NCI-H2107 (cell line): ENCODE results near the gene TSPAN18.

ENCODE experiments used
- DNase-seq: peaks from one replicate; lab custom pipeline; 2025; lab: John Stamatoyannopoulos, UW

The TSPAN18 gene

DNA sequence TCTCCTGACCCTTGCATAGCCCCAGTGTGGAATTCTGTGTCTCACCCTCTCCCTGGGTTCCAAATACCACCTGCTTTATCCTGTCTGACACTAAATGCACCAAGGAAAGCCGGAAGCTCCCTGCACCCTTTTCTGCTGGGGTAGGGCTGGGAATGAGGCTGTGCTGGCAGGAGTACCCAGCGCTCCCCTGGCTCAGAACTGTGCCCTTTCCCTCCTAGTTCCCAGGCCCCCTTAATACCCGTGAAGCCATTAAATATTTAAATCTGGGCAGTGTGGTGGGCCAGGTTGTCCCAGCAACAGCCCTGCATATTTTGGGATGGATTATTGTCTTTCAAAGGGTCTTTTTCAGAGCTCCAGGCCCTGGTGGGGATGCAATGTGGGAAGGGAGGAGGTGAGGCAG lies 160.9 kb downstream of the TSPAN18 start:
- no peak for DNase-seq

DNA sequence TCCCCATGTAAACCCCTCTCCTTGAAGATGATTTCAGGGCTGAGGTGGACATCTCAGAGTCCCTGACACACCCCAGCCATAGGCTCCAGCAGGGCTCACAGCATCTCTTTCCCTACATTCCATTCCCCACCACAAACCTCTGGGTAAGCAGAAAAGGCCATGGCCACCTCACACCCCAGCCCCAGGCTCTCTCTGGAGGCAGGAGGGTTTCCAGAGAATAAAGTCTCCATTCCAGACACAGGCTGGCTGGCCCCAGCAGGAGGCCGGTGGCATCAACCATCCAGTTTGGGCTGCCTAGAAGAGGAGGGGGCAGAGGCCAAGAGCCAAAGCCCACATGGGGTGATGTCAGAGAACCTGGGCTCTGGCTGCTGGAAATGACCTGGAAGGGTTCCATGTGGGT lies 162.5 kb downstream of the TSPAN18 start:
- DNase-seq: no peak

DNA sequence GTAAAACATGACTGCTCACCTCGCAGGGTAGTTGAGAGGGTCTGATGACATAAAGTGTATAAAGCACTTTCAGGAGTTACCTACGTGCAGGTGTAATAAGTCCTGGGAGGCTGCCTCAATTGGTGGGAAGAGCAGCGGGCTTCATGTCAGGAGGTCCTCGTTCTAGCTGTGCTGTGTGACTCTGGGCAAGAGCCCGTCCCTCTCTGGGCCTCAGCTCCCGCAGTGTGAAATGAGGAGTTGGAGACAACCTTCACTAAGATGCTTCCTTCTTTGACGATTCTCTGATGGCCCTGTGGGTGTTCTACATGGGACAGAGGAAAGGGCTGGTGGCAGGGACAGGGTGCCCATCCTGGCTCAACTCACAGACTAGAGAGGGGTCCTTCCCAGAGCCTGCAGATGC lies 166.1 kb downstream of the TSPAN18 start:
- DNase-seq: no peak

DNA sequence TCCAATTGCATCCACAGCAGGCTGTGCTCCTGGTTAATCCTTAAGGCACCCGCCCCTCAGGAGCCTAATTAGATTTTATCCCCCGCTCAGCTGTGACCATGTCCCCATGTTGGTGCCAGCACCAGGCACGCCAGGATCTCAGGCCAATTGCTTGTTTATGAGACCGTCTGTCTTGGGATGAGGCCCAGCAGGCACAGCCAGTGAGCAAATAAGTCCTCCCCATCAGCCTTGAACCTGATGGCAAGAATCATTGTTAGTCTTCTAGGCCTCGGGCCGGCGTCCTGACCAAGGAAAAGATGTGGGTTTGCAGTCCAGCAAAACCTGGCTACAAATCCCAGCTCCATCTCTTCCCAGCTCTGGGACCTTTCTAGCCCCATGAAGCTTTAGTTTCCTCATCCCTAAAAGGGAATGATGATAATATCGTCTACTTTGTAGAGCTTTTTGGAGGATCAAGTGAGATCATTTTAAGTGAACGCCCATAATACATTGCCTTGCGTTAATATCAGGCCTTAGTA lies 166.6 kb downstream of the TSPAN18 start:
- no peak for DNase-seq

DNA sequence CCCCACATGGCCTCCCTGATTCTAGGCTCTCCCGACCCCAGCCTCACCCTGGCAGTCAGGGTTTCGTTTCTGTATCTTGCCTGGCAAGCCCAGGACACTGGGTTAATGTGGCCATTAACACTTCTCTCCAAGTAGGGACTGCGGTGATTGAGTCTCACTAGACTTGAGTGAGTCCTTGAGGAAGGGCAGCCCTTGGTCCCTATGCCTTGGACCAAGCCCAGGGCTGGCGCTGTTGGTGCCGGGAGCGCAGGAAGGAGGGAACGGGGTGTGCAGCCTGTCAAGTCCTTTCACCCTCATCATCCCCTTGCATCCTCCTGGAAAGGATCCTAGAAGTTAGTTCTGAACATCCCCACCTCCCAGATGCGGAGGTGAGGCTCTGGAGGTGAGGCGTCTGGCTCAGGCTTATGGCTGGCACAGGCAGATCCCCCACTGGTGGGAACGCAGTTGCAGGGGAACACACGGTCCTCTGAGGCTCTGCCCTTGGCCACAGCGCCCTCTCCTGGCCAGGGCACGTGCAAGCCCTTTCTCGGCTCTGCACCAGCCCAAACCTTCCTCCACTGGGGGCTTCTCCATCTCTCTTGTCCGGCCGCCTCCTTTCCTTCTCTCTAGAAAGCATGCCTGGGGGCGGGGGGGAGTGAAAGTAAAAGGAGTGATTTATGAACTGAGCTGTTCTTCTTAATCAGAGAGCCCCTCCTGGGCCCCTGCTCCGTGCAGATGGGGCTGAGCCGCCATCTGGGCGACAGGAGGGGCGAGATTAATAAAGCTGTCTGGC lies 167.3 kb downstream of the TSPAN18 start:
- DNase-seq: no peak

DNA sequence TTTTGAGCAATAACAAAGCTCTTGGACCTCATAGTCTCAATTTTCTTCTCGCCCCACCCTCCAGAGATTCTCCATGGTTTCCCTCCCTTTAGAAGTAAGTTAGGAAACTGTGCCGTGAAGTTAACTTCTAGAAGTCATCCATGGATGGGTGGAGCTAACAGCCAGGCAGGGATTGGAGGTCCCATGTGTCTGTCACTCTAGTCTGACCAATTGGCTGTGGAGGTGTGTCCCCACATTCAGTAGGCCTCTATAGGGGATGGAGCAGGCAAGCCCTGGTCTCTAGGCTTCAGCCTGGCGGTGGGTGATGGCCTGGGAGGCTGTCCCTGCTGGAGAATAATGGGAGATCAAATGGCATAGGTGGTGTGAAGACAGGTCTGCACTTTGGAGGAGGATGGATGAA lies 173.2 kb downstream of the TSPAN18 start:
- DNase-seq: no peak

DNA sequence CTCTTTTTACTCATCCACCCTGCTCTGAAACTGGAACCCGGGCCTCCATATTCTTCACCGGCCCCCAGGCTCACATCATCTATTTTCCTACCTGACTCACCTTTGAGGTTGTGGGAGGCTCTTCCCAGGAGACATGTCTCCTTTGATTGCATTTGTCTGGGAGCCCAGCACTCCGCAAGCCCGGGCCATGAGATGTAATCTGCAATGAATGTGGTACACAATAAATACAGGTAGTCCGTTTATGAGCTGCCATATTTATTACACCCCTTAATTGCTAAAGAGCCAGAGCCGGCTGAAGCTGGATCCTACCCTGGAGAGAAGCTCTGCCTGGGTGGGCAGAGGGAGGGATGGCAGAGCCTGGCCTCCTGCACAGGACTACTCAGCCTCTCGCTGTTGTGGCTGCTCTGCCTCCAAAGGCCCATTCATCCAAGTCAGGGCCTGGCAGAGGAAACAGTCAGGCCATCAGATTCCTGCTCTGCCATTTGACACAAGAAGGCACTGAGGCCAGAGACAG lies 174.4 kb downstream of the TSPAN18 start:
- DNase-seq: no peak

DNA sequence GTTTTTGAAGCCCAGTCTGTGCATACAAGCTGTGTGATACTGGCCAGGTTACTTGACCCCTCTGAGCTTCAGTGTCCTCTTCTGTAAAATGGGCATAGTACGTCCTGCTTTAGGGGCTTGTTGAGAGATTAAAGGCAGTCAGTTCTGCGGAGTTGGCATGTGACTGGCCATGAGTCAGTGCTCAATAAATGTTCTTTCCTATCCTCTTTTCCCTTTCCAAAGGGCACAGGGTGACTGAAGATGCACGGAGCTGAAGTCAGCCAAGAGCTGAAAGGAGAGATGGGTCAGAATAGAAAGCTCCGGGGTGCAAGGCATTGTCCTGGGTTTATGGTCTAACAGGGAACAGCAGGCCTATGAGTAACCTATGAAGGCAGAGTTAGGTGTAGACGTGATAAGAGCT lies 175.0 kb downstream of the TSPAN18 start:
- DNase-seq: no peak

DNA sequence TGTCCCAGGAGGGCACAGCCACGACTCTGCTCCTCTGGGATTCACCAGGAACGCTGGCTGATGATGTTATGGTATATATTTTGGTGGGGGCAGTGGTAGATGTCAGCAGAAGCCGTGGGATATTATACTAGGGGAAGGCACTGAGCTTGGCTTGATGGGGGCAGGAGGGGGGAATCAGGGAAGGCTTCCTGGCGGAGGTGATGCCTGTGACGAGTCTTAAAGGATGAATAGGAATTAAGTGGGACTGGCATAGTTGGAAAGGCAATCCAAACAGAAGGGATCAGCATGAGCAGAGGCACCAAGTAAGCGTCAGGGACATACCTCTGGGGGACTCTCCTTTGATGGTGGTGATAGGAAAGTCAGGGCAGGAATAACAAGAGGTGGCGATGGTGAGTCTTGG lies 176.3 kb downstream of the TSPAN18 start:
- no peak for DNase-seq

DNA sequence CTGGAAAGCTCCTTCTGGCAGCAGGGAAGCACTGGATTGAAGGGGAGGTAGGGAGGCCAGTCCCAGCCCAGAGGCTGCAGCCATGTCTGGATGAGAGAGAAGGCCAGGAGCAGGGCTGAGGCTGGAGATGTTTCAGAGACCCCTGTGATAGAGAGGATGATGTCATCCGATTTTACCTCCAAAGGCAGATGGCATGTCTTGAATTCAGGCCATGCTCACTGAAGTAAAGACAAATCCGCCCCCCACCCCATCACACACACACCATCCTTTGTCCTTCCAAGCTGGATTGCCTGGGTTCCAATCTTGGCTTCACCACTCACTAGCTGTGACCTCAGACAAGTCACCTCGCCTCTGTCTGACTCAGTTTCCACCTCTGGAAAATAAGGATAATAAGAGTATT lies 176.8 kb downstream of the TSPAN18 start:
- DNase-seq: no peak

DNA sequence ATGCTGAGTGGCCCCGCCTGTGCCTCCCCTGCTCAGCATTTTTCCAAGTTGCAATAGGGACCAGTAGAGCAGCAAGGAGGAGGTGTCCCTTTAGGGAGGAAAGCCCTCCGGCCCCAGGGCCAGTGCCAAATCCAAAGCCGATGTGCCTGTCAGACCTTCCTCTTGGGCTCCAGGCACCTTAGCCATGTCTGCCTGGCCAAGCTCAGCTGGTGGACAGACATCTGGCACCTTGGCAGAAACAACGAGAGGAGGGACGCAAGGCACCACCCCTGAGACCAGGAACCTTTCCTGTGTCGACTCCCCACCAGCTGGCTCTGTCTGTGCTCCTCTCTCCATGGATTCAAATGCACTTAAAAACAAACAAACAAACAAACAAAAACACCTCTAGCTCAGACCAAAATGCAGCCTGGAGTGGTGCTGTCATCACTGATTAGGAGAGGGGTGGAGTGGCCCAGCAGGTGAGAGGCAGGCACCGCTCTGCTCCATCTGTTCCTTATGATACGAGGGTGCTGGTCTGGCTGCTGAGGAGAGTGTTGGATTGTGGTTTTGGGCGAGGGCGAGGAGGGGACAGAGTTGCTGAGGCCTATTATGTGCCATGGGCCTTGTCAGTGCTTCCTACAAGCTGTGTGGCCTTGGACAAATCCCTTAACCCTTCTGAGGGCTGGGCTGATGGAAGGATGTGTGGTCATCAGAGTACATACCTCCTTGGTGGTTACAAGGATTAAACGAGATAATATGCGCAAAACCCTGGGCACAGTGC lies 177.7 kb downstream of the TSPAN18 start:
- DNase-seq: no peak

DNA sequence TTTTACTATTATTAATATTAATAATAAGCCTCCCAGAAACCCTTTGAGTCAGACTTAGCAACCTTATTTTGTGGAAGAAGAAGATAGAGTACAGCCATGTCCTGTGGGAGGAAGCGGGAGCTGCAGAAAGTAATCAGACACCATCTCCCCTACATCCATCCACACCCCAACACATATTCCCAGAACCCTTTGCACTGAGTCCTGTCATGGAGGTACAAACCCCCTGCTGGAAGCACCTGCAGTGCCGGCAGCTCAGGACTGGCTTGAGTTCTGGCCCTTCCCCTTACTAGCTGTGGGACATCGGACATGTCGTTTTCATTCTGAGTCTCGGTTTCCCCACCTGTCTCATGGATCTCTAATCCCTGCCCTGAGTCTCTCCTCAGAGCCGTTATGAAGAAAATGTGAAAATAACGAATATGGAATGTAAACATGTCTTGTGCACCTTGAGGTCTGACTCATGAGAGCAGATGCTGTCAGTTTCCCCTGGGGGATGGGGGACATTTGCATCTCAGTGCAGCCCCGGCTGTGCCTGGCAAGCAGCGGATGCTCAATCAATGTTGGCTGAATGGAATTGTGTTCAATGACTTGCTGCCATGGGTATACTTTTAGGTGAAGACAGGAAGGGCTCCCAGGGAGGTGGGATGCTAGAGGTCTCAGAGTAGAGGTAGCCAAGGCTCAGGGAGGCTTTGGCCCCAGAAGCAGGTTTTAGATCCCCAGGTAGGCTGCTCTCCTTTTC lies 178.5 kb downstream of the TSPAN18 start:
- no peak for DNase-seq

DNA sequence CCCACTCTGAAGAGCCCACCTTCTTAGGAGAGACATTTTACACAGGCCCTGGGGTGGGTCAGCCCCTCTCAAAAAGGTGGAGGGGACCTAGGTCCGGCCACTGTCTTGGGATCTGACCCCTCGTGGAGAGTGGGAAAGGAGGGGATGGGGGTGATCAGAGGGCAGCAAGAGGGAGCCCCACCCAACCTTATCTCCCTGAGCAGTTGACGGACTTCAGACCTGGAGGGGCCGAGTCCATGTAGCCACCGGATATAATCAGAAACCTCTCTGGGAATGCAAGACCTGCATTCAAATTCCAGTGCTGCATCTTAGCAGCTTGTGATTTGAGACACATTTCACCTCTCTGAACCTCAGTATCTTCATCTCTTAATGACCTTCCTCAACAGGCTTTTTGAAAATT lies 179.9 kb downstream of the TSPAN18 start:
- no peak for DNase-seq

DNA sequence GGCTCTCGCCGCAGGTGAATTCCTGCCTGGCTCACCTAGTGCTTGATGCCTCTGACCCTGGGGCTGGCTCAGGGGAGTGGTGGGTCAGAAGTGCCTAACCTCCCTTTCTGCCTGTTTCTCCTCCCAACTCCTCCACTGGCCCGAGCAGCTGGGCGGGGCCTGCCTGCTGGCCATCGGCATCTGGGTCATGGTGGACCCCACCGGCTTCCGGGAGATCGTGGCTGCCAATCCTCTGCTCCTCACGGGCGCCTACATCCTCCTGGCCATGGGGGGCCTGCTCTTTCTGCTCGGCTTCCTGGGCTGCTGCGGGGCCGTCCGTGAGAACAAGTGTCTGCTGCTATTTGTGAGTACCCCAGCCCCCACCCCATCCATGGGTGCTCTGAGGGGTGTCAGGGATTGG lies 182.8 kb downstream of the TSPAN18 start:
- no peak for DNase-seq

DNA sequence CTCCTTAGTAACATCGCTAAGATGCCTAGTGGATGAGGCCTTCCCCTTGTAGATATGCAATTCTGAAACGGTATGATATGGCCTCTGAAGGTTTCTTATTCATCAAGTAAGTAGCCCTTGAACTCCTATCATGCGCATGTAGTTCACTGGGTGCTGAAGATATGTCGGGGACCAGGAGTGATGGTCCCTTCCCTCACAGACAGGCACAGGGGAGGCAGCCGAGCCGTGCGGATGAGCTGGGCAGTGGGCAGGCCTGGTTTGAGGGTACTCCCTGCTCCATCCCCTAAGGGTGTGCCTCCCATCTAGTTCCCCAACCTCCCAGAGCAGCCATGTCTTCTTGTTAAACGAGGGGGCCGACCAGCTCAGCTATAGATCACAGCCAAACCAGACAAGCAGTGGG lies 183.8 kb downstream of the TSPAN18 start:
- DNase-seq: no peak

DNA sequence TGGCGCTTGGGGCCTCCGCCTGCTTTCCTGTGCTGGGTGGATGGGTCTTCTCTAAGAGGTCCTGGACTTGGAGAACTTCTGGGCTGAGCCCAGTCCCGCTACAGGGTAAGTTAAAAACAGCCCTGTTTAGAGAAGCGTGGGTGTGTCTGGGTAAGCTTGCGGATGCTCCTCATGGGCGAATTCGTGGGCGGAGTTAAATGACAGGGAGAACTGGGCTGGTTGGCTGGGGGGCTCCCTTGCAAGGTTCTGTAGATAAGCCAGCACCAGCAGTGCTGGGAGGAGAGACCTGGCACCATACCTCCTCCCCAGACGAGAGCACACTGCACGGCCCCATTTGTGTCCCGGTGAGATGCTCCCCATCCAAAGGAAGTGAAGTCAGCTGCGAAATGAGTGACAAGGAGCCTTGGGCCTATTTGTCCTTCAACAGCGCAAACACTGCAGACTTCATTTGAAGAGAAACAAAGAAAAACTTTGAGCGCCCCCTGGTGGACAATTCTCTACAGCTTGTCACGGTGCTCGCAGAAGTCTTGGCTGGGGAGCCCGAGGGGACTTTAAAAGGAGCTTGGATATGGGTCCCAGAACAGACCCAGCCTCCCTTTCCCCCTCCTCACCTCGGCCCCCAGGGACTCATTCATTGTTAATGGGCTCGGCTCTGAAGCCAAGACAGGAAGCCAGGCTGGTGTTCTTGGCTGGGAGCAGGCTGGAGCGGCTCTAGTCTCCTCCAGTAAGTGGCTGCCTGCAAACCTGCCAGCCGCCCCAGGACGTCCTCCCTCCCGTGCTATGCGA lies 184.5 kb downstream of the TSPAN18 start:
- DNase-seq: peak; percentile 47

DNA sequence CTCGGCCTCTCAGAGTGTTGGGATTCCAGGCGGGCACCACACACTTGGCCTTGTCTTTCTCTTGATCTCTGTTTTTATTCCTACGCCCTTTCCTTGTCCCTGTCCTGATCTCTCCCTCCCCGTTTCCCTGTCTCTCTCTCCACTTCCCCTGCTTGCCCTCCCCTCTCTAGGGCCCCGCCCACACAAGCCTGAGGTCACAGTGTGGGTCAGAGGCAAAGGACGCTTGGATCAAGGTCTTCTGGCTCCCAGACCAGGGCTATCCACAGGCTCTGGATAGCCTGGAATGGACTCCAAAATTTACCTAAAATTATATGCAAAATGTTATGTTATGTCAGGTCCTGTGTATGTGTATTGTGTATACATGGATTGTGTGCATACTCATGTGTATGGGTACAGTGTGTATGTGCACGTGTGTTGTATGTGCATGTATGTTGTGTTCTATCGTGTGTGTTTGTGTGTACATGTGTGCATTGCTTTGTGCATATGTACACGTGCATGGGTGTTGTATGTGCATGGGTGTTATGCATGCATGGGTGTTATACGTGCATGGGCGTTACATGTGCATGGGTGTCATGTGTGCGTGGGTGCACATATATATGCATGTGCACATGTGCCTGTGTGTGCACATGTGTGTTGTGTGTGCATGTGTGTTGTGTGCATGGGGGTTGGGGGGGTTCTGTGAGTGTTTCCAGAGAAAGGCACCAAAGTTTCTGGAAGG lies 185.7 kb downstream of the TSPAN18 start:
- no peak for DNase-seq

DNA sequence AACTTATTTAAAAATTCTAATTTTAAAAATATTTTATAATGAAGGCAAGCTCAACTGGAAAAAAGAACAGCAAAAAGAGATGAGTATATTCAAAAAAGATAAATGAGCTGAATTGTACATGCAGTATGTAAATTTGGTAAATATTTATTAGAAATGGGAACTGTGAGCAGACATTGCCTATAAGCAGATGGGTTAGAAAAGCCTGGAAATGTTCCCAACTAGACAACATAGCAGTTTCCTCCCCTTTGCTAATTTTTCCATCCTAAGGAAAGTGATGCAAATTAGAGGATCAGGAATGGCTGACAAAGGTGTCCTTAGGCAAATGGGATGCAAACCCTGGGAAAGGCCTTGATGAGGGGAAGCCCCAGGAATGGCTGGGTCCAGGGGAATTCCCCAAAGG lies 186.7 kb downstream of the TSPAN18 start:
- no peak for DNase-seq

DNA sequence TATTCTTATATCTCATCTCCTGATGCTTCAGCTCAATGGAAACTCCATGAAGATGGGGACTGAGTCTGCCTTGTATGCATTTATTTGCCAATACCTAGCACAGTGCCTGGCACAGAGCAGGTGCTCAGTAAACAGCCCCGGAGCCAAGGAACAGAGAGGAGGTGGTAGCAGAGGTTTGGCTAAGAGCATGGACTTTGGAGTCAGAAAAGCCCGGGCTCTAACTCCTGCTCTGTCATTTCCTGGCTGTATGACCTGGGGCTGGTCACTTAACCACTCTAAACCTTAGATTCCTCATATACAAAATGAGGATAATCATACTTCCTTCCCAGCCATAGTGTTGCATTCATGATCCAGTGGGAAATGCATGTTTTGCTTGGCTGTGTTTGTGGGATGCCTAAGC lies 187.3 kb downstream of the TSPAN18 start:
- DNase-seq: no peak

DNA sequence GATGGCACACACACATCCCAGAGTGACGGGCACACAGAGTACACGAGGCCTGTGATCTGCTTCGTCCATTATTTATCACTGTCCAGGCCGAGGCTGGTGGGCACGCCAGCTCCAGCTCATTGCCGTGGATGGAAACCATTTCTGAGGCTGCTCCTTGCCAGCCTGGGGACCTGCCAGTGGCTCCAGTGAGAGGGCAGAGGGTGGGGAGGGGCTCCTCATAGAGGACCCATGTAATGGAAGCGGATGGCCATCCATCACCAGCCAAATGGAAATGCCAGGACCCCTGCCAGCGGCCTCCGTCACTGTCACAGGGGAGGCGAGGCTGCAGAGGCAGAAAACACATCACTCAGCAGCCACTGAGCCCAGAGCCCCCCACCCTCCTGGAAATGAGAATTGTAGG lies 188.2 kb downstream of the TSPAN18 start:
- DNase-seq: no peak

DNA sequence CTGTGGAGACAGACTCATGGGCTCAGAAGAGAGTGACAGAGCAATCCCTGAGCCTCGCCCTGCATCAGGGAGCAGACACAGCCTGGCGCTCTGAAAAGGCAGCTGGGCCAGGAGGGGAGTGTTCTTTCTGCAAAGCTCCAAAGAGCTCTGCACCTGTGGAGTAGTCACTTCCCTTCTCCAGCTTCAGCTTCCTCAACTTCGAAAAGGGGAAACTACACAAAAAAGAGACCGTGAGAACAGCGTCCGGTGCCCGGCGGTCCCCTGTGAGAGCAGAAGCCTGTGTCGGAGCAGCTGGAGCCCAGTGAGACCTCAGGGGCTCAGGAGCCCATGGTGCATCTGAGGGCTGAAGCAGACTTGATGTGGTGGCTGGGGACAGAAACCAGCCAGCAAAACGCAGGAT lies 188.9 kb downstream of the TSPAN18 start:
- no peak for DNase-seq
